Measurements from ENCODE around the gene CHST12. TPM values are rescaled to one million over a fixed set of nuclear protein-coding genes. Genes with fewer than 3 reads are reported as not detected.

Gene CHST12
- total RNA-seq, 1 experiment from 2014 or later = 12.9 TPM

GRCh38 chr7:2358968-2359527 is 44.4 kb upstream of the CHST12 start:
- no peak overlapping the region for H3K27ac ChIP-seq (ENCODE audit: low read length)
- TF ChIP-seq CTCF (conservative IDR thresholded peaks at IDR 0.05; ENCODE audit: low read depth, low read length) (no peak), EZH2phosphoT487 (IDR thresholded peaks at IDR 0.05; ENCODE audit: borderline replicate concordance, low read length) (no peak), EZH2 (IDR thresholded peaks at IDR 0.05; ENCODE audit: low read length, unreplicated experiment) (no peak)
- no peak overlapping the region for H3K9ac ChIP-seq (ENCODE audit: low read length)
- peaks cover 68% of the 10 kb centered on the region for H3K36me3 ChIP-seq (ENCODE audit: low read depth, low read length)
- H3K9me3 ChIP-seq (ENCODE audit: low read length) = no peaks in the 10 kb centered on the region
- POLR2A ChIA-PET (ENCODE audit: unreplicated experiment) = interaction anchor here (0.6 kb wide), 1 partner anchor 44 kb away, joined by 4 read pairs; the partner anchor contains the start of gene CHST12
- H3K4me3 ChIP-seq (ENCODE audit: low read length) = no peak overlapping the region
- peaks cover 14% of the 10 kb centered on the region for H3K4me1 ChIP-seq (ENCODE audit: insufficient read depth, low read length)
- no peak overlapping the region for H3K4me2 ChIP-seq (ENCODE audit: low read length)
- ATAC-seq (no peak), DNase-seq (no peak)
- intact Hi-C loops (cut with micrococcal nuclease) = loop anchor here (10.0 kb wide), 1 partner anchor 784 kb away; the partner anchor contains the start of gene PSMG3
- H2AFZ ChIP-seq (ENCODE audit: low read length) = no peak overlapping the region
- peaks cover 67% of the 10 kb centered on the region for H4K20me1 ChIP-seq (ENCODE audit: low read length)
- no peaks in the 10 kb centered on the region for H3F3A ChIP-seq (ENCODE audit: low read length, unreplicated experiment)
- no peaks in the 10 kb centered on the region for H3K9me2 ChIP-seq (replicated peaks; ENCODE audit: low read length)
- no TSS peak for BruUV-seq (replicated peaks)
- CTCF ChIA-PET = no interaction called here
- H3K27me3 ChIP-seq (ENCODE audit: low read length) = no peaks in the 10 kb centered on the region
- H3K79me2 ChIP-seq (ENCODE audit: low read length) = peaks cover 80% of the 10 kb centered on the region

GRCh38 chr7:2359610-2360009 is 43.8 kb upstream of the CHST12 start:
- Histone ChIP-seq H3K27ac (ENCODE audit: low read length) (no peak overlapping the region), H4K20me1 (ENCODE audit: low read length) (peaks cover 72% of the 10 kb centered on the region), H3K4me3 (ENCODE audit: low read length) (no peak overlapping the region), H3K9me3 (ENCODE audit: low read length) (no peaks in the 10 kb centered on the region), H3K9ac (ENCODE audit: low read length) (no peak overlapping the region), H2AFZ (ENCODE audit: low read length) (no peak overlapping the region), H3K27me3 (ENCODE audit: low read length) (no peaks in the 10 kb centered on the region), H3K4me1 (ENCODE audit: insufficient read depth, low read length) (peaks cover 14% of the 10 kb centered on the region), H3F3A (ENCODE audit: low read length, unreplicated experiment) (peaks cover 5% of the 10 kb centered on the region), H3K9me2 (replicated peaks; ENCODE audit: low read length) (no peaks in the 10 kb centered on the region), H3K36me3 (ENCODE audit: low read depth, low read length) (peaks cover 74% of the 10 kb centered on the region), H3K4me2 (ENCODE audit: low read length) (no peak overlapping the region), H3K79me2 (ENCODE audit: low read length) (peaks cover 85% of the 10 kb centered on the region)
- ChIA-PET POLR2A (ENCODE audit: unreplicated experiment) (no interaction called here), CTCF (no interaction called here)
- DNase-seq (no peak), ATAC-seq (no peak)
- intact Hi-C loops (cut with micrococcal nuclease) = loop anchor here (10.0 kb wide), 1 partner anchor 785 kb away; the partner anchor contains the start of gene PSMG3
- no peak for TF ChIP-seq CTCF (conservative IDR thresholded peaks at IDR 0.05; ENCODE audit: low read depth, low read length)
- TF ChIP-seq EZH2phosphoT487 (IDR thresholded peaks at IDR 0.05; ENCODE audit: borderline replicate concordance, low read length) = no peak
- no peak for TF ChIP-seq EZH2 (IDR thresholded peaks at IDR 0.05; ENCODE audit: low read length, unreplicated experiment)
- no TSS peak for BruUV-seq (replicated peaks)

GRCh38 chr7:2360796-2361195 is 42.6 kb upstream of the CHST12 start:
- peaks cover 71% of the 10 kb centered on the region for H4K20me1 ChIP-seq (ENCODE audit: low read length)
- peaks cover 6% of the 10 kb centered on the region for H3F3A ChIP-seq (ENCODE audit: low read length, unreplicated experiment)
- no peak overlapping the region for H2AFZ ChIP-seq (ENCODE audit: low read length)
- peaks cover 14% of the 10 kb centered on the region for H3K4me1 ChIP-seq (ENCODE audit: insufficient read depth, low read length)
- ChIA-PET CTCF (no interaction called here), POLR2A (ENCODE audit: unreplicated experiment) (no interaction called here)
- H3K27ac ChIP-seq (ENCODE audit: low read length) = no peak overlapping the region
- H3K9ac ChIP-seq (ENCODE audit: low read length) = no peak overlapping the region
- no peak for TF ChIP-seq EZH2 (IDR thresholded peaks at IDR 0.05; ENCODE audit: low read length, unreplicated experiment)
- no peak for TF ChIP-seq CTCF (conservative IDR thresholded peaks at IDR 0.05; ENCODE audit: low read depth, low read length)
- no peak for TF ChIP-seq EZH2phosphoT487 (IDR thresholded peaks at IDR 0.05; ENCODE audit: borderline replicate concordance, low read length)
- H3K79me2 ChIP-seq (ENCODE audit: low read length) = peaks cover 83% of the 10 kb centered on the region
- H3K9me2 ChIP-seq (replicated peaks; ENCODE audit: low read length) = no peaks in the 10 kb centered on the region
- no peak overlapping the region for H3K4me2 ChIP-seq (ENCODE audit: low read length)
- no peaks in the 10 kb centered on the region for H3K27me3 ChIP-seq (ENCODE audit: low read length)
- H3K4me3 ChIP-seq (ENCODE audit: low read length) = no peak overlapping the region
- BruUV-seq (replicated peaks) = no TSS peak
- H3K9me3 ChIP-seq (ENCODE audit: low read length) = no peaks in the 10 kb centered on the region
- no peak for ATAC-seq
- intact Hi-C loops (cut with micrococcal nuclease) = no loop called here
- DNase-seq = no peak
- peaks cover 84% of the 10 kb centered on the region for H3K36me3 ChIP-seq (ENCODE audit: low read depth, low read length)
